Uterus (tissue), 2 donors: Measurements from ENCODE around the gene CNPPD1.

Experiments used
- CTCF ChIP-seq, 4 experiments: fragments of 200-600 bp in 2 of 4; fragments of 450-650 bp in 2 of 4; sonication (generic) in 2 of 4; IDR thresholded peaks; one replicate each; pipeline ENCODE4 v1.5.1; 2016 to 2019; ENCODE audit warnings: antibody characterized with exemption in 4 of 4, mild to moderate bottlenecking in 2 of 4, moderate library complexity in 1 of 4
- POLR2A ChIP-seq, 2 donors: fragments of 450-650 bp; IDR thresholded peaks; one replicate each; pipeline ENCODE4 v1.6.1; 2016; ENCODE audit warnings: antibody characterized with exemption in 2 of 2, mild to moderate bottlenecking in 1 of 2, moderate library complexity in 1 of 2

- TF ChIP-seq CTCF (IDR thresholded peaks at IDR 0.05) = no peak
- no peak for TF ChIP-seq POLR2A (IDR thresholded peaks at IDR 0.05)
Observed at GRCh38 chr2:219125886-219126270, 50.8 kb downstream of the CNPPD1 start.
